Ecto neural progenitor cell (in vitro differentiated cells): ENCODE data around the gene KDM2A.
A peak's percentile ranks its signal among the peaks of the same experiment; 100 is the strongest.

ENCODE experiments used
- DNase-seq: peaks from one replicate; pipeline ENCODE4 v3.0.0-alpha.2; 2018; ENCODE audit warnings: low spot score

KDM2A gene

GRCh38 chr11:67260885-67261639 lies 142.0 kb downstream of the KDM2A start:
- peak; percentile 87 for DNase-seq

GRCh38 chr11:67261640-67261945 lies 142.5 kb downstream of the KDM2A start:
- no peak for DNase-seq

- no peak for DNase-seq
Observed at GRCh38 chr11:67261946-67262681, 143.1 kb downstream of the KDM2A start.

- DNase-seq, result peak; percentile 78
Observed at GRCh38 chr11:67262731-67263675, 143.9 kb downstream of the KDM2A start.

- no peak for DNase-seq
Observed at GRCh38 chr11:67264260-67264659, 145.2 kb downstream of the KDM2A start.

- no peak for DNase-seq
Observed at GRCh38 chr11:67264877-67265632, 146.0 kb downstream of the KDM2A start.

GRCh38 chr11:67265633-67266448 lies 146.8 kb downstream of the KDM2A start:
- DNase-seq, result peak; percentile 87

GRCh38 chr11:67266449-67267187 lies 147.6 kb downstream of the KDM2A start, which contains the start of gene GRK2:
TSS of gene GRK2 (plus strand) at chr11:67266473. CDS start at chr11:67266700, 227 bp downstream.
- no peak for DNase-seq

- DNase-seq, result no peak
Observed at GRCh38 chr11:67267188-67268080, 148.4 kb downstream of the KDM2A start.

GRCh38 chr11:67268081-67268961 lies 149.3 kb downstream of the KDM2A start:
- no peak for DNase-seq

- DNase-seq, result no peak
Observed at GRCh38 chr11:67268962-67269268, 149.9 kb downstream of the KDM2A start.

- no peak for DNase-seq
Observed at GRCh38 chr11:67269401-67270255, 150.6 kb downstream of the KDM2A start.

- no peak for DNase-seq
Observed at GRCh38 chr11:67270256-67271204, 151.5 kb downstream of the KDM2A start.

- DNase-seq, result no peak
Observed at GRCh38 chr11:67271205-67271540, 152.1 kb downstream of the KDM2A start.

GRCh38 chr11:67271541-67272284 lies 152.7 kb downstream of the KDM2A start:
- DNase-seq, result no peak
